ENCODE measurements around the gene FTO.

Gene FTO

GRCh38 chr16:53771655-53772497 is 67.9 kb downstream of the FTO start:
- peaks cover 0 to 95% (median 58%) of the 10 kb centered on the region in 4 donors for H3K4me1 ChIP-seq
- intact Hi-C loops (cut with DNase I; ENCODE audit: low total_unique reads), result loop anchor here (10.0 kb wide), 1 partner anchor 113 kb away; no protein-coding TSS in a partner anchor
- no peak overlapping the region for H3K4me3 ChIP-seq
- no peaks in the 10 kb centered on the region for H3K9me3 ChIP-seq
- H3K27me3 ChIP-seq, result no peaks in the 10 kb centered on the region
- no peaks in the 10 kb centered on the region for H3K36me3 ChIP-seq
- peak overlapping the region in 1 of 2 donors; percentile 29 for H3K27ac ChIP-seq
- DNase-seq, result no peak
- TF ChIP-seq CTCF (IDR thresholded peaks at IDR 0.05), result no peak

- Histone ChIP-seq H3K36me3 (no peaks in the 10 kb centered on the region), H3K27me3 (no peaks in the 10 kb centered on the region), H3K4me1 (peaks cover 0 to 95% (median 52%) of the 10 kb centered on the region in 4 donors), H3K27ac (peak overlapping the region in 1 of 2 donors; percentile 6), H3K9me3 (no peaks in the 10 kb centered on the region), H3K4me3 (no peak overlapping the region)
- intact Hi-C loops (cut with DNase I; ENCODE audit: low total_unique reads), result loop anchor here (10.0 kb wide), 1 partner anchor 112 kb away; no protein-coding TSS in a partner anchor
- no peak for DNase-seq
- peak; percentile 51 to 56 for TF ChIP-seq CTCF (IDR thresholded peaks at IDR 0.05)
Observed at GRCh38 chr16:53773150-53773846, 69.3 kb downstream of the FTO start.

GRCh38 chr16:53773881-53774280 is 69.9 kb downstream of the FTO start:
- H3K4me1 ChIP-seq, result peaks cover 0 to 95% (median 50%) of the 10 kb centered on the region in 4 donors
- intact Hi-C loops (cut with DNase I; ENCODE audit: low total_unique reads), result loop anchor here (10.0 kb wide), 1 partner anchor 111 kb away; no protein-coding TSS in a partner anchor
- no peak overlapping the region for H3K4me3 ChIP-seq
- TF ChIP-seq CTCF (IDR thresholded peaks at IDR 0.05), result no peak
- peak overlapping the region in 1 of 2 donors; percentile 6 for H3K27ac ChIP-seq
- no peak for DNase-seq
- H3K9me3 ChIP-seq, result no peaks in the 10 kb centered on the region
- H3K27me3 ChIP-seq, result no peaks in the 10 kb centered on the region
- no peaks in the 10 kb centered on the region for H3K36me3 ChIP-seq

GRCh38 chr16:53775106-53775820 is 71.3 kb downstream of the FTO start:
- Histone ChIP-seq H3K27ac (peak overlapping the region; percentile 36 to 60), H3K27me3 (no peaks in the 10 kb centered on the region), H3K9me3 (no peaks in the 10 kb centered on the region), H3K36me3 (no peaks in the 10 kb centered on the region), H3K4me3 (no peak overlapping the region), H3K4me1 (peaks cover 0 to 85% (median 48%) of the 10 kb centered on the region in 4 donors)
- intact Hi-C loops (cut with DNase I; ENCODE audit: low total_unique reads), result loop anchor here (10.0 kb wide), 1 partner anchor 110 kb away; no protein-coding TSS in a partner anchor
- TF ChIP-seq CTCF (IDR thresholded peaks at IDR 0.05), result no peak
- DNase-seq, result no peak

GRCh38 chr16:53775821-53776431 is 72.0 kb downstream of the FTO start:
- H3K4me3 ChIP-seq, result no peak overlapping the region
- DNase-seq, result peak; percentile 38 to 65
- intact Hi-C loops (cut with DNase I; ENCODE audit: low total_unique reads), result loop anchor here (10.0 kb wide), 1 partner anchor 109 kb away; no protein-coding TSS in a partner anchor
- no peaks in the 10 kb centered on the region for H3K9me3 ChIP-seq
- no peaks in the 10 kb centered on the region for H3K36me3 ChIP-seq
- H3K27me3 ChIP-seq, result no peaks in the 10 kb centered on the region
- peaks cover 0 to 82% (median 45%) of the 10 kb centered on the region in 4 donors for H3K4me1 ChIP-seq
- H3K27ac ChIP-seq, result peak overlapping the region; percentile 36 to 60
- TF ChIP-seq CTCF (IDR thresholded peaks at IDR 0.05), result no peak
